Neuronal stem cell (in vitro differentiated cells): ENCODE results near the gene LONRF3.

Source experiments
- DNase-seq: peaks from one replicate; pipeline ENCODE4 v3.0.0-alpha.2; 2013; ENCODE audit warnings: low spot score
- H2AFZ ChIP-seq: one replicate; pipeline ENCODE4 v1.6.1; 2013; ENCODE audit warnings: mild to moderate bottlenecking, low read length, inconsistent platforms
- H2AK5ac ChIP-seq: 2 replicates; pipeline ENCODE4 v1.6.1; 2013; ENCODE audit warnings: low read depth, mild to moderate bottlenecking, inconsistent platforms, low read length, moderate library complexity, mixed read lengths
- H2BK120ac ChIP-seq: 2 replicates; pipeline ENCODE4 v1.6.1; 2013; ENCODE audit warnings: low read depth, mild to moderate bottlenecking, inconsistent platforms, low read length, moderate library complexity, mixed read lengths
- H2BK12ac ChIP-seq: one replicate; pipeline ENCODE4 v1.6.1; 2013; ENCODE audit warnings: low read length, inconsistent platforms
- H2BK15ac ChIP-seq: 2 replicates; pipeline ENCODE4 v1.6.1; 2013; ENCODE audit warnings: mild to moderate bottlenecking, low read length, inconsistent platforms, mixed read lengths
- H2BK5ac ChIP-seq: one replicate; pipeline ENCODE4 v1.6.1; 2013; ENCODE audit warnings: inconsistent platforms, mild to moderate bottlenecking, low read length, moderate library complexity
- H3K14ac ChIP-seq: one replicate; pipeline ENCODE4 v1.6.1; 2013; ENCODE audit warnings: low read length, inconsistent platforms
- H3K18ac ChIP-seq: 2 replicates; pipeline ENCODE4 v1.6.1; 2013; ENCODE audit warnings: low read length, inconsistent platforms
- H3K23ac ChIP-seq: 2 replicates; pipeline ENCODE4 v1.6.1; 2013; ENCODE audit warnings: low read depth, mild to moderate bottlenecking, mixed read lengths, low read length, inconsistent platforms; ENCODE audit not compliant: poor library complexity
- H3K27ac ChIP-seq: replicated peaks from 3 replicates; pipeline ENCODE4 v1.5.1; 2013; ENCODE audit warnings: low read length, inconsistent platforms
- H3K27me3 ChIP-seq, 3 experiments: 2 replicates each; pipeline ENCODE4 v1.6.1; 2013; ENCODE audit warnings: low read length in 3 of 3, mild to moderate bottlenecking in 2 of 3, inconsistent platforms in 1 of 3, low read depth in 1 of 3, mixed read lengths in 1 of 3, moderate library complexity in 1 of 3; ENCODE audit not compliant: control insufficient read depth in 3 of 3, insufficient read depth in 3 of 3
- H3K36me3 ChIP-seq, 2 donors: replicated peaks in 1 of 2; 2 replicates each; pipeline ENCODE4 v1.6.1; 2013; ENCODE audit warnings: low read length in 2 of 2; ENCODE audit not compliant: control insufficient read depth in 2 of 2, insufficient read depth in 2 of 2
- H3K4ac ChIP-seq: 2 replicates; pipeline ENCODE4 v1.6.1; 2013; ENCODE audit warnings: inconsistent platforms, mild to moderate bottlenecking, low read length, moderate library complexity
- H3K4me1 ChIP-seq, 2 donors: 1 replicate in 1 of 2; 2 replicates in 1 of 2; pipeline ENCODE4 v1.6.1; 2013; ENCODE audit warnings: low read length in 2 of 2, low read depth in 1 of 2; ENCODE audit not compliant: control insufficient read depth in 2 of 2, insufficient read depth in 1 of 2
- H3K4me2 ChIP-seq: one replicate; pipeline ENCODE4 v1.6.1; 2013; ENCODE audit warnings: mild to moderate bottlenecking, low read length, inconsistent platforms; ENCODE audit not compliant: insufficient read depth, poor library complexity, severe bottlenecking
- H3K4me3 ChIP-seq, 2 donors: 2 replicates each; pipeline ENCODE4 v1.5.1; 2013; ENCODE audit warnings: low read length in 2 of 2, mild to moderate bottlenecking in 2 of 2, inconsistent platforms in 1 of 2, moderate library complexity in 1 of 2
- H3K79me1 ChIP-seq: one replicate; pipeline ENCODE4 v1.6.1; 2013; ENCODE audit warnings: low read depth, mild to moderate bottlenecking, inconsistent platforms, low read length, moderate library complexity
- H3K9ac ChIP-seq: one replicate; pipeline ENCODE4 v1.6.1; 2013; ENCODE audit warnings: mild to moderate bottlenecking, low read depth, low read length, inconsistent platforms; ENCODE audit not compliant: poor library complexity
- H3K9me3 ChIP-seq, 2 donors: replicated peaks in 1 of 2; 2 replicates each; pipeline versions ENCODE3 to v1.6.1; 2013; ENCODE audit warnings: low read length in 2 of 2, mild to moderate bottlenecking in 2 of 2, inconsistent platforms in 1 of 2, low read depth in 1 of 2, mixed read lengths in 1 of 2, moderate library complexity in 1 of 2; ENCODE audit not compliant: control insufficient read depth in 2 of 2, insufficient read depth in 1 of 2
- H4K8ac ChIP-seq: one replicate; pipeline ENCODE4 v1.6.1; 2013; ENCODE audit warnings: low read depth, mild to moderate bottlenecking, inconsistent platforms, low read length, moderate library complexity
- H4K91ac ChIP-seq: one replicate; pipeline ENCODE4 v1.6.1; 2013; ENCODE audit warnings: low read length, low read depth, mild to moderate bottlenecking, inconsistent platforms; ENCODE audit not compliant: poor library complexity
- WGBS, 2 donors: extraction: QIAGEN DNeasy Blood & Tissue Kit; methylation state at CpG; one replicate each; pipeline ENCODE4 v1.1.7; 2013; ENCODE audit warnings: missing lambda C conversion rate in 2 of 2, mixed read lengths in 1 of 2; ENCODE audit not compliant: insufficient read length in 2 of 2, insufficient replicate concordance in 1 of 2; ENCODE audit errors: extremely low coverage in 2 of 2; 5-methylcytosine and 5-hydroxymethylcytosine counted together

Gene LONRF3

GRCh38 chrX:118983513-118983912 is 9.1 kb downstream of the LONRF3 start:
- no peak overlapping the region for H2BK15ac ChIP-seq
- H3K4ac ChIP-seq = no peak overlapping the region
- no peak overlapping the region for H3K4me3 ChIP-seq
- H3K4me2 ChIP-seq = no peak overlapping the region
- H2BK120ac ChIP-seq = no peak overlapping the region
- no peak overlapping the region for H2AFZ ChIP-seq
- no peaks in the 10 kb centered on the region for H3K9me3 ChIP-seq
- H4K8ac ChIP-seq = no peak overlapping the region
- no peak overlapping the region for H3K9ac ChIP-seq
- no peak overlapping the region for H2BK5ac ChIP-seq
- no peak for DNase-seq
- no peak overlapping the region for H3K14ac ChIP-seq
- no peak overlapping the region for H3K18ac ChIP-seq
- H3K36me3 ChIP-seq = no peaks in the 10 kb centered on the region
- peaks cover 0 to 35% (median under 1%) of the 10 kb centered on the region in 3 experiments for H3K27me3 ChIP-seq
- no peak overlapping the region for H2AK5ac ChIP-seq
- no peak overlapping the region for H3K27ac ChIP-seq
- no peaks in the 10 kb centered on the region for H3K79me1 ChIP-seq
- no peaks in the 10 kb centered on the region for H3K4me1 ChIP-seq
- H2BK12ac ChIP-seq = no peak overlapping the region
- no peak overlapping the region for H4K91ac ChIP-seq
- no peak overlapping the region for H3K23ac ChIP-seq
- no CpG with 5 or more reads among the region's 6 CpGs for WGBS, 2 donors

- Histone ChIP-seq H3K4me1 (peaks cover 0 to 2% of the 10 kb centered on the region in 2 donors), H2BK5ac (no peak overlapping the region), H3K9ac (no peak overlapping the region), H4K8ac (no peak overlapping the region), H2BK120ac (no peak overlapping the region), H3K23ac (no peak overlapping the region), H3K18ac (no peak overlapping the region), H3K27me3 (peaks cover 0 to 23% (median 0%) of the 10 kb centered on the region in 3 experiments), H3K79me1 (no peaks in the 10 kb centered on the region), H3K27ac (no peak overlapping the region), H2BK12ac (no peak overlapping the region), H2AFZ (no peak overlapping the region), H3K4me3 (no peak overlapping the region), H2BK15ac (no peak overlapping the region), H3K36me3 (no peaks in the 10 kb centered on the region), H2AK5ac (no peak overlapping the region), H3K9me3 (no peaks in the 10 kb centered on the region), H3K14ac (no peak overlapping the region), H3K4ac (no peak overlapping the region), H3K4me2 (no peak overlapping the region), H4K91ac (no peak overlapping the region)
- no peak for DNase-seq
- WGBS, 2 donors = no CpG with 5 or more reads among the region's 7 CpGs
Observed at GRCh38 chrX:118988911-118989310, 14.5 kb downstream of the LONRF3 start.

GRCh38 chrX:118989886-118990285 is 15.5 kb downstream of the LONRF3 start:
- Histone ChIP-seq H3K36me3 (no peaks in the 10 kb centered on the region), H3K79me1 (no peaks in the 10 kb centered on the region), H4K91ac (no peak overlapping the region), H3K9ac (no peak overlapping the region), H3K4me1 (peaks cover 0 to 2% of the 10 kb centered on the region in 2 donors), H2BK5ac (no peak overlapping the region), H3K4me2 (no peak overlapping the region), H3K14ac (no peak overlapping the region), H3K27me3 (peaks cover 0 to 23% (median 0%) of the 10 kb centered on the region in 3 experiments), H3K27ac (no peak overlapping the region), H2AFZ (no peak overlapping the region), H3K4me3 (no peak overlapping the region), H2BK15ac (no peak overlapping the region), H2BK120ac (no peak overlapping the region), H2BK12ac (no peak overlapping the region), H3K18ac (no peak overlapping the region), H4K8ac (no peak overlapping the region), H3K23ac (no peak overlapping the region), H3K4ac (no peak overlapping the region), H2AK5ac (no peak overlapping the region), H3K9me3 (no peaks in the 10 kb centered on the region)
- no peak for DNase-seq
- WGBS, 2 donors = no CpG with 5 or more reads among the region's 1 CpG

- no CpG with 5 or more reads among the region's 11 CpGs for WGBS, 2 donors
Observed at GRCh38 chrX:118990512-118991227, 16.3 kb downstream of the LONRF3 start.

More at GRCh38 chrX:118990512-118991227, 16.3 kb downstream of the LONRF3 start:
- Histone ChIP-seq H2BK12ac (no peak overlapping the region), H2BK120ac (no peak overlapping the region), H4K8ac (no peak overlapping the region), H3K79me1 (no peaks in the 10 kb centered on the region), H2BK15ac (no peak overlapping the region), H2AK5ac (no peak overlapping the region), H2AFZ (no peak overlapping the region), H3K4me2 (no peak overlapping the region), H3K18ac (no peak overlapping the region), H3K23ac (no peak overlapping the region), H3K9ac (no peak overlapping the region), H3K9me3 (no peaks in the 10 kb centered on the region), H2BK5ac (no peak overlapping the region), H3K27ac (no peak overlapping the region), H3K4me3 (no peak overlapping the region), H3K36me3 (no peaks in the 10 kb centered on the region), H3K4me1 (peaks cover 0 to 2% of the 10 kb centered on the region in 2 donors), H3K27me3 (peaks cover 0 to 15% (median 0%) of the 10 kb centered on the region in 3 experiments), H3K14ac (no peak overlapping the region), H4K91ac (no peak overlapping the region), H3K4ac (no peak overlapping the region)
- DNase-seq = no peak
